Heart left ventricle (tissue), 13 donors: Measurements from ENCODE around the gene ZYG11B.

Experiments
- POLR2A ChIP-seq, 2 donors: fragments of 450-650 bp; IDR thresholded peaks; one replicate each; pipeline ENCODE4 v1.6.1; 2017; ENCODE audit warnings: antibody characterized with exemption in 2 of 2, mild to moderate bottlenecking in 2 of 2, moderate library complexity in 2 of 2
- TF ChIP-seq, protein P1 (sequence below), 12 donors: fragments of 200-600 bp; sonication (generic) in 4 of 12; IDR thresholded peaks; one replicate each; pipeline versions ENCODE4 v1.5.0 to v1.8.0; 2018 to 2022; ENCODE audit warnings: antibody characterized with exemption in 12 of 12, mild to moderate bottlenecking in 5 of 12
- donor health status: ischemic (EF 13 %, LVEDD 7.1; RV severe dilation, severe dysfunction).
- donor health status: DM: no; HTN: yes; CAD: no.
- donor health status: DM: no; HTN: no; CAD: no.
- donor health status: ischemic (EF 25% LVEDD 6.9; RV normal size, moderate dysfunction).
- donor health status: ischemic (EF 25% LVEDD 5.7; RV mildly dilated, moderate dysfunction).
- donor health status: ischemic (EF 35%, LVEDD 5.7; RV mildly dilated, moderate dysfunction).
- donor health status: nonischemic (EF 11% LVEDD 7.7; RV severe dilation, severe dysfunction).
- donor health status: DM: yes; HTN: yes; CAD: no.
- donor health status: PGD.
- donor health status: ischemic (EF 29% LVEDD 5.4; RV normal size, mild dysfunction).
- donor health status: nonischemic (EF 23%, LVEDD 6.1; RV moderate dilation, normal function).

- TF ChIP-seq, protein P1, sequence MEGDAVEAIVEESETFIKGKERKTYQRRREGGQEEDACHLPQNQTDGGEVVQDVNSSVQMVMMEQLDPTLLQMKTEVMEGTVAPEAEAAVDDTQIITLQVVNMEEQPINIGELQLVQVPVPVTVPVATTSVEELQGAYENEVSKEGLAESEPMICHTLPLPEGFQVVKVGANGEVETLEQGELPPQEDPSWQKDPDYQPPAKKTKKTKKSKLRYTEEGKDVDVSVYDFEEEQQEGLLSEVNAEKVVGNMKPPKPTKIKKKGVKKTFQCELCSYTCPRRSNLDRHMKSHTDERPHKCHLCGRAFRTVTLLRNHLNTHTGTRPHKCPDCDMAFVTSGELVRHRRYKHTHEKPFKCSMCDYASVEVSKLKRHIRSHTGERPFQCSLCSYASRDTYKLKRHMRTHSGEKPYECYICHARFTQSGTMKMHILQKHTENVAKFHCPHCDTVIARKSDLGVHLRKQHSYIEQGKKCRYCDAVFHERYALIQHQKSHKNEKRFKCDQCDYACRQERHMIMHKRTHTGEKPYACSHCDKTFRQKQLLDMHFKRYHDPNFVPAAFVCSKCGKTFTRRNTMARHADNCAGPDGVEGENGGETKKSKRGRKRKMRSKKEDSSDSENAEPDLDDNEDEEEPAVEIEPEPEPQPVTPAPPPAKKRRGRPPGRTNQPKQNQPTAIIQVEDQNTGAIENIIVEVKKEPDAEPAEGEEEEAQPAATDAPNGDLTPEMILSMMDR (IDR thresholded peaks at IDR 0.05), result no peak
- no peak for TF ChIP-seq POLR2A (IDR thresholded peaks at IDR 0.05)
Observed at GRCh38 chr1:52795464-52795863, 69.2 kb downstream of the ZYG11B start.
